ENCODE measurements around the gene CTSW. TPM values are rescaled to one million over a fixed set of nuclear protein-coding genes. Genes with fewer than 3 reads are reported as not detected.

The CTSW gene
- total RNA-seq, 2 donors from 2014 or later = not detected

DNA sequence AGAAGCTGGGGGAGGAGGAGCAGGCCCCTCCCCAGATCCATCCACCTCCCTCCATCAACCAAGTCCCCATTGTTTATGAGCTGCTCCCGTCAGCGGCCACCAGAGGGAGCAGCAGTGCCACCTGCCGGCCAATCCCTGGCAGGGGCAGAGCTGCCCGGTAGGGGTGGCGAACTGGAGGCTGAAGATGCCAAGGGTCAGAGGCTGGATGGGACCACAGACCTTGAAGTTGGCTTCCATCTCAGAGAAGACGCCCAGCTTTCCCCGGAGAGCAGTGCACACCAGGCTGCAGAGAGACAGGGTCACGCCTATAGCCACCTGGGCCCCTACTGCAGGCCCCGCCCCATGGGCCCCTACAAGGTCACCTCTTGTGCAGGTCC, 5.1 kb downstream of the CTSW start:
- Histone ChIP-seq H3K4me3 (ENCODE audit: low read length) (no peak overlapping the region), H3K27ac (ENCODE audit: low read depth, low read length) (no peak overlapping the region), H3K9me3 (ENCODE audit: control insufficient read depth, low read length) (no peaks in the 10 kb centered on the region), H3K9ac (ENCODE audit: extremely low read depth, low read length, poor library complexity, severe bottlenecking) (no peak overlapping the region), H3K4me1 (ENCODE audit: control insufficient read depth, insufficient read depth, low read length) (no peaks in the 10 kb centered on the region), H3K27me3 (ENCODE audit: control insufficient read depth, insufficient read depth, low read length, poor library complexity, severe bottlenecking) (no peaks in the 10 kb centered on the region), H3K36me3 (ENCODE audit: control insufficient read depth, insufficient read depth, low read length) (peaks cover 39% of the 10 kb centered on the region)
- Mint-ChIP-seq H3K36me3 (ENCODE audit: low read depth) (peaks cover 44% of the 10 kb centered on the region), H3K27me3 (ENCODE audit: insufficient read depth) (peaks cover 8% of the 10 kb centered on the region), H3K4me3 (no peak overlapping the region), H3K27ac (no peak overlapping the region), H3K9me3 (no peaks in the 10 kb centered on the region), H3K4me1 (peaks cover 23% of the 10 kb centered on the region)
- 38% methylated on average over 9 of the region's 9 CpGs; no CpG with 5 or more reads in 1 of the 2 experiments for WGBS, 2 experiments (ENCODE audit: insufficient coverage in 1 of 2, insufficient read length in 1 of 2)
- DNase-seq = peak; percentile 94
- TF ChIP-seq, protein P1, sequence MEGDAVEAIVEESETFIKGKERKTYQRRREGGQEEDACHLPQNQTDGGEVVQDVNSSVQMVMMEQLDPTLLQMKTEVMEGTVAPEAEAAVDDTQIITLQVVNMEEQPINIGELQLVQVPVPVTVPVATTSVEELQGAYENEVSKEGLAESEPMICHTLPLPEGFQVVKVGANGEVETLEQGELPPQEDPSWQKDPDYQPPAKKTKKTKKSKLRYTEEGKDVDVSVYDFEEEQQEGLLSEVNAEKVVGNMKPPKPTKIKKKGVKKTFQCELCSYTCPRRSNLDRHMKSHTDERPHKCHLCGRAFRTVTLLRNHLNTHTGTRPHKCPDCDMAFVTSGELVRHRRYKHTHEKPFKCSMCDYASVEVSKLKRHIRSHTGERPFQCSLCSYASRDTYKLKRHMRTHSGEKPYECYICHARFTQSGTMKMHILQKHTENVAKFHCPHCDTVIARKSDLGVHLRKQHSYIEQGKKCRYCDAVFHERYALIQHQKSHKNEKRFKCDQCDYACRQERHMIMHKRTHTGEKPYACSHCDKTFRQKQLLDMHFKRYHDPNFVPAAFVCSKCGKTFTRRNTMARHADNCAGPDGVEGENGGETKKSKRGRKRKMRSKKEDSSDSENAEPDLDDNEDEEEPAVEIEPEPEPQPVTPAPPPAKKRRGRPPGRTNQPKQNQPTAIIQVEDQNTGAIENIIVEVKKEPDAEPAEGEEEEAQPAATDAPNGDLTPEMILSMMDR (conservative IDR thresholded peaks at IDR 0.05) = peak; percentile 100

DNA sequence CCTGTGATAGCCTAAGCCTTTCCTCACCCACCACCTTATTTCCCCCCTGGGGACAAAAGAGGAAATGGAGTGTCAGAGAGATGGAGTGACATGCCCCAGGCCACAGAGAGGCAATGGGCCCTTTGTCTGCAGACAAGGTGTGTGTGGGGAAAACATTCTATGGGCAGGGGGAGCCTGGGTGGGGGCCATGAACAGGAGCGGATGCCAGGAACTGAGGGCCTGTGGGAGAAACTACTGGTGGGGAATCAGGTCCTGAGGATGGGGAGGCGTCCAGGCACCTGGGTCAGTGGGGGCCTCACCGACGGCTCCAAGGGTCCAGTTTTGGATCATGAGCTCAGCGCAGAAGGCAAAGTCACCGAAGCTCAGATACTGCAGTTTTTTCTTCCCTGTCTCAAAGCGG, 5.6 kb downstream of the CTSW start:
- TF ChIP-seq, protein P1 (conservative IDR thresholded peaks at IDR 0.05) = no peak
- Mint-ChIP-seq H3K27ac (no peak overlapping the region), H3K27me3 (ENCODE audit: insufficient read depth) (peaks cover 13% of the 10 kb centered on the region), H3K4me1 (peaks cover 28% of the 10 kb centered on the region), H3K4me3 (no peak overlapping the region), H3K9me3 (no peaks in the 10 kb centered on the region), H3K36me3 (ENCODE audit: low read depth) (peaks cover 44% of the 10 kb centered on the region)
- no peak for DNase-seq
- 96 to 97% methylated on average over 6 to 7 of the region's 7 CpGs for WGBS, 2 experiments (ENCODE audit: insufficient coverage in 1 of 2, insufficient read length in 1 of 2)
- Histone ChIP-seq H3K4me3 (ENCODE audit: low read length) (no peak overlapping the region), H3K9ac (ENCODE audit: extremely low read depth, low read length, poor library complexity, severe bottlenecking) (no peak overlapping the region), H3K27ac (ENCODE audit: low read depth, low read length) (no peak overlapping the region), H3K4me1 (ENCODE audit: control insufficient read depth, insufficient read depth, low read length) (no peaks in the 10 kb centered on the region), H3K36me3 (ENCODE audit: control insufficient read depth, insufficient read depth, low read length) (peaks cover 39% of the 10 kb centered on the region), H3K9me3 (ENCODE audit: control insufficient read depth, low read length) (no peaks in the 10 kb centered on the region), H3K27me3 (ENCODE audit: control insufficient read depth, insufficient read depth, low read length, poor library complexity, severe bottlenecking) (no peaks in the 10 kb centered on the region)

DNA sequence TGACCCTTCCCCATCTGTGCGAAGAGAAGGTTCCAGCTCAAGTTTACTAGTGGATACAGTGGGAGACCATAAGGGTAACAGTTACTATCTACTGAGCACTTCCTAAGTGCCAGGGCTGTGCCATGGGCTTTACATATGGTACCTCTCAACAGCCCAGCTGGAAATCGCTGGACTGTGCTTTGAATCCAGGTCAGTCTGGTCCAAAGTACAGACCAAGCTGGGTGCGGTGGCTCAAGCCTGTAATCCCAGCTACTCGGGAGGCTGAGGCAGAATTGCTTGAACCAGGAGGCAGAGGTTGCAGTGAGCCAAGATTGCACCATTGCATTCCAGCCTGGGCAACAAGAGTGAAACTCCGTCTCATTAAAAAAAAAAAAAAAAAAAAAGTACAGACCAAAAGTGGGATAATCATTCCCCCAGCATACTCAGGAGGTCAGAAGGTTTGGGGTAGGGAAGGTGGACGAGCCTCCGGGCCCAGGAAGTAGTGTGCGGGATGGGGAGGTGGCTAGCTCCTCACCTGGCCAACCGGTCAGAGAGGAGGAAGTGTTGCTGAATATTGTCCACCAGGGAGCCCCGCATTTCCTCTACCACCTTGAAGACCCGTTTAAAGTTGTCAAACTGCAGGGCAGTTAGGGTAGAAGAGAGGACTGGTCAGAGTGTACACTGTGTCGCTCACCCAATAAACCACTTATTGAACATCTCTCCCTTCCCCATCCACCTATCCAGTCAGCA, 6.3 kb downstream of the CTSW start:
- no peak for DNase-seq
- H3K4me3 ChIP-seq (ENCODE audit: low read length) = peak overlapping the region; percentile 82

More for the DNA sequence above, 6.3 kb downstream of the CTSW start:
- peaks cover 39% of the 10 kb centered on the region for H3K36me3 ChIP-seq (ENCODE audit: control insufficient read depth, insufficient read depth, low read length)
- TF ChIP-seq, protein P1 (conservative IDR thresholded peaks at IDR 0.05) = no peak
- no peak overlapping the region for H3K27ac Mint-ChIP-seq
- H3K36me3 Mint-ChIP-seq (ENCODE audit: low read depth) = peaks cover 44% of the 10 kb centered on the region
- peak overlapping the region; percentile 96 for H3K4me3 Mint-ChIP-seq
- 92 to 100% methylated on average over 8 to 12 of the region's 12 CpGs for WGBS, 2 experiments (ENCODE audit: insufficient coverage in 1 of 2, insufficient read length in 1 of 2)
- no peak overlapping the region for H3K27ac ChIP-seq (ENCODE audit: low read depth, low read length)
- H3K27me3 ChIP-seq (ENCODE audit: control insufficient read depth, insufficient read depth, low read length, poor library complexity, severe bottlenecking) = no peaks in the 10 kb centered on the region
- no peaks in the 10 kb centered on the region for H3K9me3 Mint-ChIP-seq
- H3K4me1 ChIP-seq (ENCODE audit: control insufficient read depth, insufficient read depth, low read length) = no peaks in the 10 kb centered on the region
- H3K4me1 Mint-ChIP-seq = peaks cover 29% of the 10 kb centered on the region
- no peaks in the 10 kb centered on the region for H3K9me3 ChIP-seq (ENCODE audit: control insufficient read depth, low read length)
- H3K27me3 Mint-ChIP-seq (ENCODE audit: insufficient read depth) = peaks cover 14% of the 10 kb centered on the region
- no peak overlapping the region for H3K9ac ChIP-seq (ENCODE audit: extremely low read depth, low read length, poor library complexity, severe bottlenecking)
